HUES64 (cell line): ENCODE data around the gene CEP128.

Experiments used
- H3K27ac ChIP-seq: 2 replicates; pipeline ENCODE4 v1.7.0; 2013; ENCODE audit warnings: low read depth, low read length, inconsistent platforms
- H3K27me3 ChIP-seq: 2 replicates; pipeline ENCODE4 v1.6.1; 2013; ENCODE audit warnings: mild to moderate bottlenecking, low read length; ENCODE audit not compliant: insufficient read depth
- H3K36me3 ChIP-seq: 2 replicates; pipeline ENCODE4 v1.6.1; 2013; ENCODE audit warnings: mild to moderate bottlenecking, low read length; ENCODE audit not compliant: insufficient read depth
- H3K4me1 ChIP-seq: 2 replicates; pipeline ENCODE4 v1.6.1; 2013; ENCODE audit warnings: mild to moderate bottlenecking, low read length, moderate library complexity; ENCODE audit not compliant: insufficient read depth
- H3K4me3 ChIP-seq: 2 replicates; pipeline ENCODE4 v1.5.1; 2013; ENCODE audit warnings: mild to moderate bottlenecking, low read length, moderate library complexity
- H3K9ac ChIP-seq: 2 replicates; pipeline ENCODE4 v1.6.1; 2013; ENCODE audit warnings: mild to moderate bottlenecking, low read depth, low read length
- H3K9me3 ChIP-seq: 2 replicates; pipeline ENCODE4 v1.6.1; 2013; ENCODE audit warnings: low read depth, low read length; ENCODE audit not compliant: insufficient read depth
- WGBS: fragments of 150-250, 120-280 bp; methylation state at CpG from one replicate; pipeline ENCODE4 v1.1.7; 2013; ENCODE audit warnings: missing lambda C conversion rate; 5-methylcytosine and 5-hydroxymethylcytosine counted together

The CEP128 gene

GRCh38 chr14:80576401-80576800, 365.1 kb downstream of the CEP128 start:
- WGBS, result no CpG with 5 or more reads among the region's 3 CpGs
- Histone ChIP-seq H3K36me3 (no peaks in the 10 kb centered on the region), H3K9me3 (no peaks in the 10 kb centered on the region), H3K4me3 (no peak overlapping the region), H3K4me1 (peaks cover 9% of the 10 kb centered on the region; the same call in 1 of the 2 replicates), H3K27ac (no peak overlapping the region), H3K9ac (no peak overlapping the region), H3K27me3 (no peaks in the 10 kb centered on the region)

GRCh38 chr14:80575763-80576162, 365.8 kb downstream of the CEP128 start:
- WGBS, result 78% methylated on average over 1 of the region's 2 CpGs
- H3K4me3 ChIP-seq, result no peak overlapping the region
- no peaks in the 10 kb centered on the region for H3K9me3 ChIP-seq
- no peak overlapping the region for H3K9ac ChIP-seq
- H3K27me3 ChIP-seq, result no peaks in the 10 kb centered on the region
- H3K27ac ChIP-seq, result no peak overlapping the region
- H3K36me3 ChIP-seq, result no peaks in the 10 kb centered on the region
- H3K4me1 ChIP-seq, result peaks cover 9% of the 10 kb centered on the region; the same call in 1 of the 2 replicates

- no peak overlapping the region for H3K9ac ChIP-seq
- no peak overlapping the region for H3K4me3 ChIP-seq
- H3K36me3 ChIP-seq, result no peaks in the 10 kb centered on the region
- 97% methylated on average over 6 of the region's 6 CpGs for WGBS
- H3K27me3 ChIP-seq, result no peaks in the 10 kb centered on the region
- no peaks in the 10 kb centered on the region for H3K9me3 ChIP-seq
- peaks cover 9% of the 10 kb centered on the region; the same call in 1 of the 2 replicates for H3K4me1 ChIP-seq
- H3K27ac ChIP-seq, result no peak overlapping the region
These were observed 368.9 kb downstream of the CEP128 start for GRCh38 chr14:80572666-80573065.

- Histone ChIP-seq H3K4me1 (peaks cover 9% of the 10 kb centered on the region; the same call in 1 of the 2 replicates), H3K27ac (no peak overlapping the region), H3K4me3 (no peak overlapping the region), H3K9ac (no peak overlapping the region), H3K36me3 (no peaks in the 10 kb centered on the region), H3K27me3 (no peaks in the 10 kb centered on the region), H3K9me3 (no peaks in the 10 kb centered on the region)
- 98% methylated on average over 3 of the region's 3 CpGs for WGBS
These were observed 370.6 kb downstream of the CEP128 start for GRCh38 chr14:80570930-80571298.

- WGBS, result 87% methylated on average over 6 of the region's 6 CpGs
- Histone ChIP-seq H3K36me3 (no peaks in the 10 kb centered on the region), H3K9me3 (no peaks in the 10 kb centered on the region), H3K4me3 (no peak overlapping the region), H3K27me3 (no peaks in the 10 kb centered on the region), H3K4me1 (peaks cover 6% of the 10 kb centered on the region), H3K27ac (no peak overlapping the region), H3K9ac (no peak overlapping the region)
These were observed 373.5 kb downstream of the CEP128 start for GRCh38 chr14:80567905-80568536.

- H3K4me3 ChIP-seq, result no peak overlapping the region
- H3K9ac ChIP-seq, result no peak overlapping the region
- no peaks in the 10 kb centered on the region for H3K27me3 ChIP-seq
- 92% methylated on average over 5 of the region's 5 CpGs for WGBS
- H3K36me3 ChIP-seq, result no peaks in the 10 kb centered on the region
- peaks cover 6% of the 10 kb centered on the region for H3K4me1 ChIP-seq
- H3K27ac ChIP-seq, result no peak overlapping the region
- no peaks in the 10 kb centered on the region for H3K9me3 ChIP-seq
These were observed 376.5 kb downstream of the CEP128 start for GRCh38 chr14:80565001-80565400.

GRCh38 chr14:80564051-80564450, 377.5 kb downstream of the CEP128 start:
- Histone ChIP-seq H3K4me1 (peaks cover 6% of the 10 kb centered on the region), H3K4me3 (no peak overlapping the region), H3K27me3 (no peaks in the 10 kb centered on the region)

GRCh38 chr14:80560800-80561657, 380.5 kb downstream of the CEP128 start:
- Histone ChIP-seq H3K27ac (no peak overlapping the region), H3K27me3 (no peaks in the 10 kb centered on the region), H3K4me3 (no peak overlapping the region), H3K9me3 (no peaks in the 10 kb centered on the region), H3K36me3 (no peaks in the 10 kb centered on the region), H3K4me1 (peaks cover 6% of the 10 kb centered on the region), H3K9ac (no peak overlapping the region)
- WGBS, result 94% methylated on average over 4 of the region's 5 CpGs

More at GRCh38 chr14:80564051-80564450, 377.5 kb downstream of the CEP128 start:
- Histone ChIP-seq H3K27ac (no peak overlapping the region), H3K36me3 (no peaks in the 10 kb centered on the region), H3K9me3 (no peaks in the 10 kb centered on the region), H3K9ac (no peak overlapping the region)

GRCh38 chr14:80554139-80554538, 387.4 kb downstream of the CEP128 start:
- no CpG with 5 or more reads among the region's 2 CpGs for WGBS
- Histone ChIP-seq H3K9me3 (no peaks in the 10 kb centered on the region), H3K4me3 (no peak overlapping the region), H3K36me3 (no peaks in the 10 kb centered on the region), H3K27ac (no peak overlapping the region), H3K4me1 (no peaks in the 10 kb centered on the region), H3K27me3 (no peaks in the 10 kb centered on the region), H3K9ac (no peak overlapping the region)

- Histone ChIP-seq H3K9ac (no peak overlapping the region), H3K4me3 (no peak overlapping the region), H3K27me3 (no peaks in the 10 kb centered on the region), H3K9me3 (no peaks in the 10 kb centered on the region), H3K4me1 (no peaks in the 10 kb centered on the region), H3K36me3 (no peaks in the 10 kb centered on the region), H3K27ac (no peak overlapping the region)
- 88% methylated on average over 6 of the region's 6 CpGs for WGBS
These were observed 392.4 kb downstream of the CEP128 start for GRCh38 chr14:80549141-80549540.

GRCh38 chr14:80545935-80546854, 395.3 kb downstream of the CEP128 start:
- no peaks in the 10 kb centered on the region for H3K27me3 ChIP-seq
- H3K4me1 ChIP-seq, result no peaks in the 10 kb centered on the region
- no peak overlapping the region for H3K9ac ChIP-seq
- WGBS, result 90% methylated on average over 1 of the region's 4 CpGs
- no peaks in the 10 kb centered on the region for H3K9me3 ChIP-seq
- H3K27ac ChIP-seq, result no peak overlapping the region
- H3K4me3 ChIP-seq, result no peak overlapping the region
- no peaks in the 10 kb centered on the region for H3K36me3 ChIP-seq
